ENCODE data around the gene IGDCC3. TPM values are rescaled to one million over a fixed set of nuclear protein-coding genes. Genes with fewer than 3 reads are reported as not detected.

Gene IGDCC3
- polyA plus RNA-seq, 1 donor from 2014 or later = 14.4 TPM

DNA sequence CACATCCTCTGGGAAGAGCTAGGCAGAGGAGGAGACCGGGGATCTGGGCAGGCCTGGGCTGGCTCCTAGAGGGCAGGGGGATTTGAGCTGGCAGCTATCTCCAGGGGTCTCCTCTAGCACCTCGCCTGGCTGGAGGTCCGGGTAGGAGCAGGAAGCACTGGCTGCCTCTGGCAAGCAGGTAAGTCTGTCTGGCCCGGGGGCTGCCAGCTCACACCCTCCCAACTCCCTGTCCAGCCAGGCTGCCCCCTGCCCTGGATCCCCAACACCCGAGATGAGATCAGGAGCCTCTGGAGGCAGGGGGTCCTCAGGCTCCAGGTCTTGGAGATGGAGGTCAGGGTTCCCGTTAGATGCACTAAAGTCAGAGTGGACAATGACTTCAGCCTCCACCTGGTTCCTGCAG lies 6.2 kb upstream of the IGDCC3 start:
- Histone ChIP-seq H3K27me3 (ENCODE audit: insufficient read depth, low read depth, low read length) (no peaks in the 10 kb centered on the region), H3K79me2 (replicated peaks; ENCODE audit: insufficient read depth, low read length) (no peaks in the 10 kb centered on the region), H2AFZ (ENCODE audit: low read depth, low read length) (no peak overlapping the region), H3K9me3 (ENCODE audit: low read length) (no peaks in the 10 kb centered on the region), H3K9ac (ENCODE audit: low read length) (no peak overlapping the region), H3K36me3 (ENCODE audit: insufficient read depth, low read length) (no peaks in the 10 kb centered on the region), H3K4me2 (ENCODE audit: low read length) (no peak overlapping the region), H3K27ac (ENCODE audit: low read length) (no peak overlapping the region), H3K9me2 (ENCODE audit: insufficient read depth, low read length) (no peaks in the 10 kb centered on the region), H3F3A (ENCODE audit: insufficient read depth, low read length, poor library complexity, severe bottlenecking) (no peaks in the 10 kb centered on the region), H3K4me3 (ENCODE audit: low read length) (no peak overlapping the region), H4K20me1 (ENCODE audit: insufficient read depth) (no peaks in the 10 kb centered on the region)
- TF ChIP-seq TAF1 (IDR thresholded peaks at IDR 0.05; ENCODE audit: low read depth) (no peak), EZH2 (IDR thresholded peaks at IDR 0.05; ENCODE audit: borderline replicate concordance, insufficient read depth, low read length, poor library complexity, severe bottlenecking) (no peak), SMC3 (conservative IDR thresholded peaks at IDR 0.05; ENCODE audit: poor library complexity) (no peak)

DNA sequence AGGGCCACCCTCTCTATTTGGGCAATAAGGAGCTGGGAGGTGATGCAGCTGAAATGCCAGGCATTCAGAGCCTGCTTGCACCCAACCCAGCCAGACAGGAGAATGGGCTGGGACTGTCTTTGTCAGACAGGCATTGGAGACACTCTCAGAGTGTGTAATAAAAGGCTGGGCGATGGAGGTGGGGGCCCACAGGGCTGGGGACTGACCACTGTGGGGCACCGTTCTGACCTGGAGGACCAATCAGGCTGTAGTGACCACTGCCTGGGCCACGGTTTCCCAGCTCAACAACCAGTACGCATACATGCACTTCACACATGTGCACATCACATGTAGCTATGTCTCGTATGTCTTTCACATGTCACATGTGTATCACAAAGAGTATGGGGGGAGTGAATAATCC lies 5.7 kb upstream of the IGDCC3 start:
- H3K36me3 ChIP-seq (ENCODE audit: insufficient read depth, low read length) = no peaks in the 10 kb centered on the region
- H2AFZ ChIP-seq (ENCODE audit: low read depth, low read length) = no peak overlapping the region
- H3K4me3 ChIP-seq (ENCODE audit: low read length) = no peak overlapping the region
- H3K27me3 ChIP-seq (ENCODE audit: insufficient read depth, low read depth, low read length) = no peaks in the 10 kb centered on the region
- H4K20me1 ChIP-seq (ENCODE audit: insufficient read depth) = no peaks in the 10 kb centered on the region
- H3K79me2 ChIP-seq (replicated peaks; ENCODE audit: insufficient read depth, low read length) = no peaks in the 10 kb centered on the region
- H3K27ac ChIP-seq (ENCODE audit: low read length) = no peak overlapping the region
- no peaks in the 10 kb centered on the region for H3K9me3 ChIP-seq (ENCODE audit: low read length)
- no peaks in the 10 kb centered on the region for H3F3A ChIP-seq (ENCODE audit: insufficient read depth, low read length, poor library complexity, severe bottlenecking)
- no peak overlapping the region for H3K4me2 ChIP-seq (ENCODE audit: low read length)
- H3K9ac ChIP-seq (ENCODE audit: low read length) = no peak overlapping the region
- TF ChIP-seq, protein P1, sequence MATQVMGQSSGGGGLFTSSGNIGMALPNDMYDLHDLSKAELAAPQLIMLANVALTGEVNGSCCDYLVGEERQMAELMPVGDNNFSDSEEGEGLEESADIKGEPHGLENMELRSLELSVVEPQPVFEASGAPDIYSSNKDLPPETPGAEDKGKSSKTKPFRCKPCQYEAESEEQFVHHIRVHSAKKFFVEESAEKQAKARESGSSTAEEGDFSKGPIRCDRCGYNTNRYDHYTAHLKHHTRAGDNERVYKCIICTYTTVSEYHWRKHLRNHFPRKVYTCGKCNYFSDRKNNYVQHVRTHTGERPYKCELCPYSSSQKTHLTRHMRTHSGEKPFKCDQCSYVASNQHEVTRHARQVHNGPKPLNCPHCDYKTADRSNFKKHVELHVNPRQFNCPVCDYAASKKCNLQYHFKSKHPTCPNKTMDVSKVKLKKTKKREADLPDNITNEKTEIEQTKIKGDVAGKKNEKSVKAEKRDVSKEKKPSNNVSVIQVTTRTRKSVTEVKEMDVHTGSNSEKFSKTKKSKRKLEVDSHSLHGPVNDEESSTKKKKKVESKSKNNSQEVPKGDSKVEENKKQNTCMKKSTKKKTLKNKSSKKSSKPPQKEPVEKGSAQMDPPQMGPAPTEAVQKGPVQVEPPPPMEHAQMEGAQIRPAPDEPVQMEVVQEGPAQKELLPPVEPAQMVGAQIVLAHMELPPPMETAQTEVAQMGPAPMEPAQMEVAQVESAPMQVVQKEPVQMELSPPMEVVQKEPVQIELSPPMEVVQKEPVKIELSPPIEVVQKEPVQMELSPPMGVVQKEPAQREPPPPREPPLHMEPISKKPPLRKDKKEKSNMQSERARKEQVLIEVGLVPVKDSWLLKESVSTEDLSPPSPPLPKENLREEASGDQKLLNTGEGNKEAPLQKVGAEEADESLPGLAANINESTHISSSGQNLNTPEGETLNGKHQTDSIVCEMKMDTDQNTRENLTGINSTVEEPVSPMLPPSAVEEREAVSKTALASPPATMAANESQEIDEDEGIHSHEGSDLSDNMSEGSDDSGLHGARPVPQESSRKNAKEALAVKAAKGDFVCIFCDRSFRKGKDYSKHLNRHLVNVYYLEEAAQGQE (IDR thresholded peaks at IDR 0.05; ENCODE audit: borderline replicate concordance) = no peak
- TF ChIP-seq TAF1 (IDR thresholded peaks at IDR 0.05; ENCODE audit: low read depth) (no peak), EP300 (conservative IDR thresholded peaks at IDR 0.05; ENCODE audit: poor library complexity, severe bottlenecking) (no peak), POLR2AphosphoS5 (IDR thresholded peaks at IDR 0.05) (no peak), EZH2 (IDR thresholded peaks at IDR 0.05; ENCODE audit: borderline replicate concordance, insufficient read depth, low read length, poor library complexity, severe bottlenecking) (no peak), SMC3 (conservative IDR thresholded peaks at IDR 0.05; ENCODE audit: poor library complexity) (no peak), RAD21 (conservative IDR thresholded peaks at IDR 0.05) (no peak), MXI1 (conservative IDR thresholded peaks at IDR 0.05; ENCODE audit: poor library complexity, severe bottlenecking) (no peak)
- TF ChIP-seq, protein P2, sequence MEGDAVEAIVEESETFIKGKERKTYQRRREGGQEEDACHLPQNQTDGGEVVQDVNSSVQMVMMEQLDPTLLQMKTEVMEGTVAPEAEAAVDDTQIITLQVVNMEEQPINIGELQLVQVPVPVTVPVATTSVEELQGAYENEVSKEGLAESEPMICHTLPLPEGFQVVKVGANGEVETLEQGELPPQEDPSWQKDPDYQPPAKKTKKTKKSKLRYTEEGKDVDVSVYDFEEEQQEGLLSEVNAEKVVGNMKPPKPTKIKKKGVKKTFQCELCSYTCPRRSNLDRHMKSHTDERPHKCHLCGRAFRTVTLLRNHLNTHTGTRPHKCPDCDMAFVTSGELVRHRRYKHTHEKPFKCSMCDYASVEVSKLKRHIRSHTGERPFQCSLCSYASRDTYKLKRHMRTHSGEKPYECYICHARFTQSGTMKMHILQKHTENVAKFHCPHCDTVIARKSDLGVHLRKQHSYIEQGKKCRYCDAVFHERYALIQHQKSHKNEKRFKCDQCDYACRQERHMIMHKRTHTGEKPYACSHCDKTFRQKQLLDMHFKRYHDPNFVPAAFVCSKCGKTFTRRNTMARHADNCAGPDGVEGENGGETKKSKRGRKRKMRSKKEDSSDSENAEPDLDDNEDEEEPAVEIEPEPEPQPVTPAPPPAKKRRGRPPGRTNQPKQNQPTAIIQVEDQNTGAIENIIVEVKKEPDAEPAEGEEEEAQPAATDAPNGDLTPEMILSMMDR (IDR thresholded peaks at IDR 0.05; ENCODE audit: poor library complexity, severe bottlenecking) = no peak
- no peaks in the 10 kb centered on the region for H3K9me2 ChIP-seq (ENCODE audit: insufficient read depth, low read length)
